ENCODE measurements around the gene SESTD1.

DNA sequence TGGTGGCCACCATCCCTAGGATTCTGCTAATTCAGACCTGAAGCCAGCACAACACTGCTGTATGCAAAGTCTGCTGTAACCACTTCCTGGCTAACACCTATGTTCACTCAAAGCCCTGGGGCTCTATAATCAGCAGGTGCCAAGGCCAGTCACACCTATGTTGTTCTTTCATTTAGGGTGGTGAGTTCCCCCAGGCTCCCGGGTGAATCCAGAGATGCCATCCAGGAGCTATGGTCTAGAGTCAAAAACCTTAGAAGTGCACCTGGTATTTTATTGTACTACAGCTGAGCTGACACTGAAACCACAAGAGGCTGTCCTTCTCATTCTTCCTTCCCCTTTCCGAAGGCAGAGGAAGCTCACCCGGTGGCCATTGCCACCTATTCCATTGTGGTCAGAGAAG is 168.5 kb downstream of the SESTD1 start:
- TF ChIP-seq, protein P1, sequence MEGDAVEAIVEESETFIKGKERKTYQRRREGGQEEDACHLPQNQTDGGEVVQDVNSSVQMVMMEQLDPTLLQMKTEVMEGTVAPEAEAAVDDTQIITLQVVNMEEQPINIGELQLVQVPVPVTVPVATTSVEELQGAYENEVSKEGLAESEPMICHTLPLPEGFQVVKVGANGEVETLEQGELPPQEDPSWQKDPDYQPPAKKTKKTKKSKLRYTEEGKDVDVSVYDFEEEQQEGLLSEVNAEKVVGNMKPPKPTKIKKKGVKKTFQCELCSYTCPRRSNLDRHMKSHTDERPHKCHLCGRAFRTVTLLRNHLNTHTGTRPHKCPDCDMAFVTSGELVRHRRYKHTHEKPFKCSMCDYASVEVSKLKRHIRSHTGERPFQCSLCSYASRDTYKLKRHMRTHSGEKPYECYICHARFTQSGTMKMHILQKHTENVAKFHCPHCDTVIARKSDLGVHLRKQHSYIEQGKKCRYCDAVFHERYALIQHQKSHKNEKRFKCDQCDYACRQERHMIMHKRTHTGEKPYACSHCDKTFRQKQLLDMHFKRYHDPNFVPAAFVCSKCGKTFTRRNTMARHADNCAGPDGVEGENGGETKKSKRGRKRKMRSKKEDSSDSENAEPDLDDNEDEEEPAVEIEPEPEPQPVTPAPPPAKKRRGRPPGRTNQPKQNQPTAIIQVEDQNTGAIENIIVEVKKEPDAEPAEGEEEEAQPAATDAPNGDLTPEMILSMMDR (IDR thresholded peaks at IDR 0.05) = no peak
- TF ChIP-seq POLR2A (IDR thresholded peaks at IDR 0.05) = no peak
- TF ChIP-seq POLR2AphosphoS5 (IDR thresholded peaks at IDR 0.05) = no peak
- no peak for TF ChIP-seq EP300 (IDR thresholded peaks at IDR 0.05)
